Sigmoid colon (tissue), 7 donors: ENCODE measurements around the gene COL6A2. TPM values are rescaled to one million over a fixed set of nuclear protein-coding genes. Genes with fewer than 3 reads are reported as not detected.

ENCODE experiments used
- DNase-seq: peaks from one replicate; pipeline ENCODE4 v3.0.0-alpha.2; 2019
- H3K27ac ChIP-seq, 4 donors: fragments of 200-600 bp; sonication (generic); one replicate each; pipeline ENCODE4 v1.5.1; 2016 to 2019; ENCODE audit warnings: mild to moderate bottlenecking in 1 of 4
- H3K27me3 ChIP-seq, 3 donors: fragments of 200-600 bp; sonication (generic); one replicate each; pipeline ENCODE4 v1.5.1; 2019; ENCODE audit warnings: mild to moderate bottlenecking in 1 of 3
- H3K36me3 ChIP-seq, 4 donors: fragments of 200-600 bp; sonication (generic); one replicate each; pipeline ENCODE4 v1.5.1; 2016 to 2019
- H3K4me1 ChIP-seq, 4 donors: fragments of 200-600 bp; sonication (generic); one replicate each; pipeline ENCODE4 v1.5.1; 2017 to 2019
- H3K4me3 ChIP-seq, 4 donors: fragments of 200-600 bp; sonication (generic); one replicate each; pipeline ENCODE4 v1.5.1; 2017 to 2019; ENCODE audit warnings: mild to moderate bottlenecking in 2 of 4, moderate library complexity in 1 of 4
- H3K9me3 ChIP-seq, 4 donors: fragments of 200-600 bp in 3 of 4; sonication (generic) in 3 of 4; one replicate each; pipeline versions ENCODE4 v1.5.1 to v1.6.1; 2013 to 2019
- EP300 ChIP-seq, 4 donors: sonication (generic); formaldehyde crosslinking; IDR thresholded peaks; one replicate each; pipeline ENCODE4 v1.6.1; 2017; ENCODE audit warnings: antibody characterized with exemption in 4 of 4
- POLR2A ChIP-seq, 2 donors: fragments of 450-650 bp; IDR thresholded peaks; one replicate each; pipeline ENCODE4 v1.6.1; 2016; ENCODE audit warnings: antibody characterized with exemption in 2 of 2, mild to moderate bottlenecking in 2 of 2, moderate library complexity in 2 of 2
- POLR2AphosphoS5 ChIP-seq, 4 donors: sonication (generic); formaldehyde crosslinking; IDR thresholded peaks; one replicate each; pipeline ENCODE4 v1.6.1; 2017; ENCODE audit warnings: antibody characterized with exemption in 4 of 4
- WGBS, 2 donors: extraction: QIAGEN DNeasy Blood & Tissue Kit; methylation state at CpG; one replicate each; pipeline ENCODE4 v1.1.7; 2013; 5-methylcytosine and 5-hydroxymethylcytosine counted together
- intact Hi-C: fragments of 100-400 bp; cut with DNase I; formaldehyde crosslinking; loops from one replicate; pipeline ENCODE4 v1.15.1; 2023
- polyA plus RNA-seq, 3 donors: library from polyadenylated mRNA; stranded (reverse); fragments of 200-250 nt; gene quantifications; one replicate each; pipeline ENCODE4 v1.2.3, GENCODE V29; 2013
- total RNA-seq, 4 donors: library from RNA; depleted of rRNA; stranded (reverse); fragments of >200 nt; gene quantifications; one replicate each; pipeline ENCODE4 v1.1.0, GENCODE V29; 2016
- TF ChIP-seq, protein P1 (sequence below), 4 experiments: fragments of 450-650 bp in 3 of 4; fragments of 200-600 bp in 1 of 4; IDR thresholded peaks; one replicate each; pipeline ENCODE4 v1.5.1; 2016 to 2019; ENCODE audit warnings: antibody characterized with exemption in 4 of 4, mild to moderate bottlenecking in 3 of 4, moderate library complexity in 2 of 4
- donor health status: healthy with polysubstance abuse.
- donor health status: Bipolar disorder and iron deficiency.
- donor health status: healthy.

The COL6A2 gene
- total and polyA plus RNA-seq, 7 donors: 14.3 to 1,745 (median 570) TPM

DNA sequence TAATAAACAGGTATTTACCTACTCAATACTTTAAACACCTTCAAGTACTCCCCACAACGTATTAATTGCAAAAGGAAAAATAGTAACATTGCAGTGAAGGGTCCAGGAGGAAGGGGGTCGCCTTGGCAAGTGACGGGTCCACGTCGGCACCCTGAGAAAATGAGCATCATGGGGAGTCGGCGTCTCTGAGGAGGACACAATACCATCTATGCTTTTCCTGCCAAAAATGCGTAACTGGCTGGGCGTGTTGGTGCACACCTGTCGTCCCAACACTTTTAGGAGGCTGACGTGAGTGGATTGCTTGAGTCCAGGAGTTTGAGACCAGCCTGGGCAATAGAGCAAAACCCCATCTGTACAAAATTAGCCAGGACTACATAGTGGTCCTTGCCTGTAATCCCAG is 50.2 kb downstream of the COL6A2 start:
- H3K9me3 ChIP-seq: no peaks in the 10 kb centered on the region
- H3K27me3 ChIP-seq: no peaks in the 10 kb centered on the region
- peak; percentile 30 for DNase-seq
- no peak overlapping the region for H3K4me3 ChIP-seq
- H3K4me1 ChIP-seq: peaks cover 0 to 14% (median 11%) of the 10 kb centered on the region in 4 donors
- TF ChIP-seq EP300 (IDR thresholded peaks at IDR 0.05) (no peak), POLR2AphosphoS5 (IDR thresholded peaks at IDR 0.05) (no peak), POLR2A (IDR thresholded peaks at IDR 0.05) (no peak)
- TF ChIP-seq, protein P1, sequence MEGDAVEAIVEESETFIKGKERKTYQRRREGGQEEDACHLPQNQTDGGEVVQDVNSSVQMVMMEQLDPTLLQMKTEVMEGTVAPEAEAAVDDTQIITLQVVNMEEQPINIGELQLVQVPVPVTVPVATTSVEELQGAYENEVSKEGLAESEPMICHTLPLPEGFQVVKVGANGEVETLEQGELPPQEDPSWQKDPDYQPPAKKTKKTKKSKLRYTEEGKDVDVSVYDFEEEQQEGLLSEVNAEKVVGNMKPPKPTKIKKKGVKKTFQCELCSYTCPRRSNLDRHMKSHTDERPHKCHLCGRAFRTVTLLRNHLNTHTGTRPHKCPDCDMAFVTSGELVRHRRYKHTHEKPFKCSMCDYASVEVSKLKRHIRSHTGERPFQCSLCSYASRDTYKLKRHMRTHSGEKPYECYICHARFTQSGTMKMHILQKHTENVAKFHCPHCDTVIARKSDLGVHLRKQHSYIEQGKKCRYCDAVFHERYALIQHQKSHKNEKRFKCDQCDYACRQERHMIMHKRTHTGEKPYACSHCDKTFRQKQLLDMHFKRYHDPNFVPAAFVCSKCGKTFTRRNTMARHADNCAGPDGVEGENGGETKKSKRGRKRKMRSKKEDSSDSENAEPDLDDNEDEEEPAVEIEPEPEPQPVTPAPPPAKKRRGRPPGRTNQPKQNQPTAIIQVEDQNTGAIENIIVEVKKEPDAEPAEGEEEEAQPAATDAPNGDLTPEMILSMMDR (IDR thresholded peaks at IDR 0.05): no peak
- intact Hi-C loops: no loop called here
- H3K36me3 ChIP-seq: no peaks in the 10 kb centered on the region
- no peak overlapping the region for H3K27ac ChIP-seq
- 83 to 92% methylated on average over 11 of the region's 11 CpGs for WGBS, 2 donors

DNA sequence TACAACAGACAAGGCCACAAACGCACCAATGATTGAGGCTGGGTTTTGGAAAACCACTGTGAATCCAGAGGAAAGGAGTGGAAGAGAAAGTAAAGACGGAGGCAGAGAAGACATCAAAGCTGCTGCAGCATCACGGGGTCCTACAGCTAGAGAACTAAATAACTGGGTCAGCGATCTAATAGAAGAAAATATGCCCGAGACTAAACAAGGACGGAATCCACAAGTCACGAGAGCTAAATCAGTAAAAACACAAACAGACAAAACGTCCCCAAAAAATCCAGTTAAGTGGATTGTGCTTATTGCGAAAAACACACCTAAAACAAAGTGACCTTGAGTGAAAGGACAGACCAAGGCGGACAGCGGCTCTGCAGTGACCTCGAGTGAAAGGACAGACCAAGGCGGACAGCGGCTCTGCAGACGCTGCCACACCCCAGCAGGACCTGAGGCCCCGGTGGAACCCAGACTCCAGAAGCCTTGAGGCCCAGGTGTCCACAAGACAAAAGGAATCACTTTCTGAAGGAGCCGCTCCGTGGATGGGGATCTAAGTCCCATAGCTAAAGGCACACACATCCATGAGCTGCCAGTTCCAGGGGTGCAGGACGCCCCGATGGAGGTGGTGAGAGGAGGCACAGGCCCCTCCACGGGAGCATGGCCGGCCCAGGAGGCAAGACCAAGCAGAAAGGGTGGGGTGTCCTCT is 51.4 kb downstream of the COL6A2 start:
- TF ChIP-seq POLR2AphosphoS5 (IDR thresholded peaks at IDR 0.05): no peak
- TF ChIP-seq EP300 (IDR thresholded peaks at IDR 0.05): no peak
- no peak for TF ChIP-seq POLR2A (IDR thresholded peaks at IDR 0.05)
- intact Hi-C loops: no loop called here
- Histone ChIP-seq H3K36me3 (no peaks in the 10 kb centered on the region), H3K9me3 (no peaks in the 10 kb centered on the region), H3K4me3 (no peak overlapping the region), H3K27ac (no peak overlapping the region), H3K4me1 (peaks cover 0 to 15% (median 11%) of the 10 kb centered on the region in 4 donors), H3K27me3 (no peaks in the 10 kb centered on the region)
- DNase-seq: peak; percentile 53
- 83 to 87% methylated on average over 22 of the region's 22 CpGs for WGBS, 2 donors

DNA sequence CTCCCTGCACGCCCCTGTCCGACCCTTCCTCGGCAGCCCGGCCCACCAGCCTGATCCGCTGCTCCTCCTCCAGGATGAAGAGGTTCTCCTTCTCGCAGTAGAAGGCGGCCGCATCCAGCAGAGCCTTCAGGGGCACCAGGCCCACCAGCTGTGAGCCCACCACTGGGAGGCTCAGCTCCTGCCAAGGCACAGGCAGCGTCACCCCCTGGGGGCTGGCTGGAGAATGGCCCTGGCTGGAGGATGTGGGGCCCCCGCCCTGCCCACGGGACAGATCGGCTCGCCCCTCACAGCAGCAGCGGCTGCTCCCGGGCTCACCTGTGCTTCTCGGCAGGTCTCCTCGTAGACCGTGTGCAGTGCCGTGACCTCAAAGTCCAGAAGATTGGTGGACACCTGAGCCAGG is 52.2 kb downstream of the COL6A2 start:
- WGBS, 2 donors: 78 to 88% methylated on average over 19 of the region's 19 CpGs
- Histone ChIP-seq H3K4me1 (peaks cover 0 to 15% (median 11%) of the 10 kb centered on the region in 4 donors), H3K36me3 (no peaks in the 10 kb centered on the region), H3K4me3 (no peak overlapping the region), H3K27ac (no peak overlapping the region), H3K9me3 (no peaks in the 10 kb centered on the region), H3K27me3 (no peaks in the 10 kb centered on the region)
- intact Hi-C loops: no loop called here
- TF ChIP-seq, protein P1 (IDR thresholded peaks at IDR 0.05): no peak
- TF ChIP-seq POLR2AphosphoS5 (IDR thresholded peaks at IDR 0.05) (no peak), EP300 (IDR thresholded peaks at IDR 0.05) (no peak), POLR2A (IDR thresholded peaks at IDR 0.05) (no peak)
- peak; percentile 51 for DNase-seq

DNA sequence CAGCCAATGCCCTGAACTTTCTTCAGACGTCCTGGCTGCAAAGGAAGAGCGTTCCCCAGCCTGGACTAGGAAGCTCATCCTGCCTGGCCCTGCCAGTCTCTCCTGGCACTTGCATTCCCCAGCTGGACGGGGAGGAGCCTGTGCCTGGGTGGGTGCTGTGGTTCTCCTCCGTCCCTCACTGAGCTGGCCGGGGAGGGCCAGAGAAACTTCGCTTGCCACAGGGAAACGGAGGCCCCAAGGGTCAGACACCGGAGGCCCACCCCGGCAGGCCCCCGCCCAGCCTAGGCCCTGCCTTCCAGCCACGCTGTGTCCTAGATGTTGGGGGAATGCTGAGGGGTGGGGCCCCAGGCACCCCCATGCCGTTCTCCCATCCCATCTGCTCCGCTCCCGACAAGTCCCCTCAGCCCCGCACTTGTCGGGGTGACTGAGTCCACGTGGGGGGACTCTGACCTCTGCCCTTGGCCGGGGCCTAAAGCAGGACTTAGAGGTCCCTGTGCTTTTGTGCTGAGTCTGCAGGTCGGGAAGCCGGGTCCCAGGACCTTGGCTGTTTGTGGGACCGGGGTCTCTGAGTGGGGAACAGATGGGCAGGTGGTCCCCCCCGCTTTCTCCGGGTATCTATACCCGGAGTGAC is 52.7 kb downstream of the COL6A2 start:
- DNase-seq: peak; percentile 59

More for the DNA sequence above, 52.7 kb downstream of the COL6A2 start:
- intact Hi-C loops: no loop called here
- Histone ChIP-seq H3K27ac (no peak overlapping the region), H3K27me3 (no peaks in the 10 kb centered on the region), H3K4me3 (no peak overlapping the region), H3K9me3 (no peaks in the 10 kb centered on the region), H3K36me3 (no peaks in the 10 kb centered on the region), H3K4me1 (peaks cover 0 to 15% (median 11%) of the 10 kb centered on the region in 4 donors)
- WGBS, 2 donors: 81 to 85% methylated on average over 24 of the region's 24 CpGs
- TF ChIP-seq EP300 (IDR thresholded peaks at IDR 0.05) (no peak), POLR2A (IDR thresholded peaks at IDR 0.05) (no peak)
- TF ChIP-seq, protein P1 (IDR thresholded peaks at IDR 0.05): no peak
